ENCODE measurements around the gene P2RY4. TPM values are rescaled to one million over a fixed set of nuclear protein-coding genes. Genes with fewer than 3 reads are reported as not detected.
A peak's percentile ranks its signal among the peaks of the same experiment; 100 is the strongest.

P2RY4 gene
- total and polyA plus RNA-seq, 2 of the 4 experiments (the other 2 are of a cell fraction): 0.14 TPM; not detected in 1

GRCh38 chrX:70293621-70294020, 33.6 kb upstream of the P2RY4 start:
- H3K4me3 ChIP-seq (ENCODE audit: insufficient read depth, low read depth, low read length): no peak overlapping the region
- H3K9me3 ChIP-seq (ENCODE audit: control insufficient read depth, insufficient read depth, low read length): no peaks in the 10 kb centered on the region
- H3K56ac ChIP-seq (ENCODE audit: extremely low read depth, insufficient read depth, low read length): no peak overlapping the region
- no peak overlapping the region for H2AFZ ChIP-seq (replicated peaks; ENCODE audit: low read length, poor library complexity)
- TF ChIP-seq FOS (IDR thresholded peaks at IDR 0.05; ENCODE audit: low read depth, low read length) (no peak), CEBPB (IDR thresholded peaks at IDR 0.05; ENCODE audit: low read depth, low read length) (no peak), MXI1 (IDR thresholded peaks at IDR 0.05; ENCODE audit: borderline replicate concordance, low read depth, low read length) (no peak), RFX5 (IDR thresholded peaks at IDR 0.05; ENCODE audit: low read depth, low read length) (no peak), RCOR1 (IDR thresholded peaks at IDR 0.05; ENCODE audit: insufficient replicate concordance, low read length) (no peak), NFE2L2 (IDR thresholded peaks at IDR 0.05; ENCODE audit: low read depth, low read length) (no peak), POLR2A (IDR thresholded peaks at IDR 0.05; ENCODE audit: low read depth, low read length) (no peak), MAFK (IDR thresholded peaks at IDR 0.05; ENCODE audit: low read depth, low read length) (no peak), SMC3 (IDR thresholded peaks at IDR 0.05; ENCODE audit: low read depth, low read length) (no peak)
- no peak overlapping the region for H4K91ac ChIP-seq (ENCODE audit: insufficient read depth, low read depth, low read length)
- no peaks in the 10 kb centered on the region for H3K36me3 ChIP-seq (ENCODE audit: control insufficient read depth, insufficient read depth, low read length)
- H4K8ac ChIP-seq (ENCODE audit: low read depth in 2 of 2, low read length in 2 of 2): no peak overlapping the region
- H3K27ac ChIP-seq (ENCODE audit: insufficient read depth, low read length): no peak overlapping the region
- no TSS peak for BruUV-seq (replicated peaks)
- in situ Hi-C loops (cut with MboI; ENCODE audit: low sequenced_read_pairs) (no loop called here), dilution Hi-C loops (cut with HindIII; ENCODE audit: low sequenced_read_pairs, unreplicated experiment) (no loop called here), intact Hi-C loops (cut with micrococcal nuclease) (loop anchor here (5.0 kb wide), 1 partner anchor 161 kb away; the partner anchor contains the start of gene IGBP1)
- no peak overlapping the region for H2BK15ac ChIP-seq (ENCODE audit: low read depth, low read length)
- H3K27me3 ChIP-seq (ENCODE audit: control insufficient read depth, insufficient read depth, low read length): no peaks in the 10 kb centered on the region; the same call in 1 of the 2 replicates
- no peak overlapping the region for H2AK5ac ChIP-seq (ENCODE audit: low read depth, low read length)
- WGBS, 2 experiments (ENCODE audit: extremely low coverage in 2 of 2, insufficient read length in 1 of 2): 60 to 100% methylated on average over 1 to 2 of the region's 5 CpGs
- POLR2A ChIA-PET (ENCODE audit: unreplicated experiment): no interaction called here
- H3K14ac ChIP-seq (replicated peaks; ENCODE audit: low read depth, low read length): no peak overlapping the region
- H3K18ac ChIP-seq (ENCODE audit: low read depth, low read length): no peak overlapping the region
- H3K4me1 ChIP-seq (ENCODE audit: control insufficient read depth, insufficient read depth, low read length): peaks cover 2% of the 10 kb centered on the region; the same call in 1 of the 2 replicates
- no peak for ATAC-seq (ENCODE audit: low read depth)
- H4K20me1 ChIP-seq (ENCODE audit: insufficient read depth, low read length): no peaks in the 10 kb centered on the region
- no peak overlapping the region for H2BK5ac ChIP-seq (ENCODE audit: low read depth, low read length, poor library complexity, severe bottlenecking)
- no peak overlapping the region for H3K4ac ChIP-seq (ENCODE audit: low read depth, low read length)
- CTCF ChIA-PET: interaction anchor here (0.6 to 0.7 kb wide), 2 partner anchors 26 to 44 kb away, joined by 3 to 4 read pairs; no protein-coding TSS in a partner anchor
- H3K9ac ChIP-seq (ENCODE audit: low read depth, low read length): no peak overlapping the region
- H2BK120ac ChIP-seq (ENCODE audit: low read depth, low read length): no peak overlapping the region
- no peak overlapping the region for H4K5ac ChIP-seq (ENCODE audit: low read depth, low read length)
- no peak overlapping the region for H2BK20ac ChIP-seq (ENCODE audit: low read depth, low read length)
- peak overlapping the region; percentile 65 for H3K4me2 ChIP-seq (ENCODE audit: low read depth, low read length)
- no peaks in the 10 kb centered on the region for H3K9me1 ChIP-seq (ENCODE audit: insufficient read depth, low read length)
- DNase-seq: peak; percentile 66
- peaks cover 6 to 15% of the 10 kb centered on the region in 2 experiments for H3K79me1 ChIP-seq (ENCODE audit: low read depth in 1 of 2, low read length in 2 of 2)
- no peak overlapping the region for H2AK9ac ChIP-seq (replicated peaks; ENCODE audit: low read depth, low read length, poor library complexity)
- no peak overlapping the region for H3K23ac ChIP-seq (ENCODE audit: low read depth, low read length)

Measured in IMR-90 (cell line).